A673 (cell line): ENCODE data around the gene EXT2. TPM values are rescaled to one million over a fixed set of nuclear protein-coding genes. Genes with fewer than 3 reads are reported as not detected.

ENCODE experiments used
- BruUV-seq: library from RNA; stranded (reverse); fragments of 400-500 nt; replicated peaks from 2 replicates; lab custom pipeline; 2021; lab: Mats Ljungman, UMichigan
- CTCF ChIA-PET: fragments of 300-600 bp; sonication (Branson Sonifier 250); formaldehyde crosslinking; loops from one replicate; lab custom pipeline; 2022; ENCODE audit warnings: antibody characterized with exemption; lab: Charles Lee
- POLR2A ChIA-PET: fragments of 300-600 bp; sonication (Branson Sonifier 250); formaldehyde crosslinking; loops from one replicate; lab custom pipeline; 2022; ENCODE audit warnings: antibody characterized with exemption; ENCODE audit not compliant: low non-redundant PET; lab: Charles Lee
- DNase-seq: peaks from one replicate; pipeline ENCODE4 v3.0.0-alpha.2; 2015; ENCODE audit warnings: low spot score
- H3K27ac ChIP-seq: fragments of 200-600 bp; sonication (generic); 2 replicates; pipeline ENCODE4 v1.5.1; 2016; ENCODE audit warnings: mixed run types, low read depth, mild to moderate bottlenecking, mixed read lengths, antibody characterized with exemption, low read length; ENCODE audit not compliant: poor library complexity, severe bottlenecking
- H3K27me3 ChIP-seq: fragments of 200-600 bp; sonication (generic); replicated peaks from 2 replicates; pipeline ENCODE4 v1.6.1; 2017; ENCODE audit warnings: mixed run types, low read depth, mild to moderate bottlenecking, mixed read lengths, antibody characterized with exemption, low read length; ENCODE audit not compliant: insufficient read depth, poor library complexity
- H3K36me3 ChIP-seq: fragments of 200-600 bp; sonication (generic); 2 replicates; pipeline ENCODE4 v1.6.1; 2016; ENCODE audit warnings: mixed run types, mild to moderate bottlenecking, mixed read lengths, antibody characterized with exemption, low read length; ENCODE audit not compliant: insufficient read depth, poor library complexity, severe bottlenecking
- H3K4me1 ChIP-seq: fragments of 200-600 bp; sonication (generic); 2 replicates; pipeline ENCODE4 v1.6.1; 2017; ENCODE audit warnings: mixed run types, mild to moderate bottlenecking, mixed read lengths, antibody characterized with exemption, low read length; ENCODE audit not compliant: insufficient read depth, poor library complexity, severe bottlenecking
- H3K4me3 ChIP-seq: fragments of 200-600 bp; sonication (generic); 2 replicates; pipeline ENCODE4 v1.5.1; 2016; ENCODE audit warnings: low read depth, mixed run types, mild to moderate bottlenecking, mixed read lengths, low read length; ENCODE audit not compliant: poor library complexity, severe bottlenecking
- H3K9me3 ChIP-seq: fragments of 200-600 bp; sonication (generic); 2 replicates; pipeline ENCODE4 v1.6.1; 2016; ENCODE audit warnings: mixed run types, low read depth, mild to moderate bottlenecking, mixed read lengths, antibody characterized with exemption, low read length; ENCODE audit not compliant: poor library complexity, severe bottlenecking
- CTCF ChIP-seq: fragments of 300-800, 200-600 bp; sonication (generic); conservative IDR thresholded peaks from 2 replicates; pipeline ENCODE4 v1.5.1; 2017; ENCODE audit warnings: low read depth, mild to moderate bottlenecking, antibody characterized with exemption, low read length, moderate library complexity, mixed read lengths
- EZH2 ChIP-seq: fragments of 200-600 bp; sonication (generic); IDR thresholded peaks from 2 replicates; pipeline ENCODE4 v1.6.1; 2017; ENCODE audit warnings: borderline replicate concordance, low read depth, mild to moderate bottlenecking, mixed read lengths, antibody characterized with exemption, low read length; ENCODE audit not compliant: poor library complexity, severe bottlenecking
- intact Hi-C: fragments of 100-400 bp; cut with micrococcal nuclease; formaldehyde crosslinking; loops from one replicate; pipeline ENCODE4 v1.10.0; 2022; ENCODE audit not compliant: unreplicated experiment
- total RNA-seq: library from RNA; stranded (reverse); gene quantifications from 2 replicates; pipeline ENCODE4 v1.2.3, GENCODE V29; 2021

Gene EXT2
- total RNA-seq, 1 experiment from 2014 or later: 123 TPM

GRCh38 chr11:44219830-44220796, 124.6 kb downstream of the EXT2 start:
- Histone ChIP-seq H3K4me1 (peaks cover 7% of the 10 kb centered on the region), H3K36me3 (no peaks in the 10 kb centered on the region), H3K9me3 (no peaks in the 10 kb centered on the region), H3K4me3 (no peak overlapping the region), H3K27ac (no peak overlapping the region), H3K27me3 (no peaks in the 10 kb centered on the region)
- no peak for DNase-seq
- TF ChIP-seq CTCF (no peak), EZH2 (no peak)
- intact Hi-C loops: no loop called here
- BruUV-seq: no TSS peak
- CTCF ChIA-PET: no interaction called here
- POLR2A ChIA-PET: no interaction called here

- intact Hi-C loops: no loop called here
- no peak overlapping the region for H3K4me3 ChIP-seq
- BruUV-seq: no TSS peak
- peaks cover 7% of the 10 kb centered on the region for H3K4me1 ChIP-seq
- ChIA-PET POLR2A (interaction anchor here (0.6 kb wide), 1 partner anchor 333 kb away, joined by 14 read pairs; no protein-coding TSS in a partner anchor), CTCF (no interaction called here)
- no peak for DNase-seq
- H3K27me3 ChIP-seq: no peaks in the 10 kb centered on the region
- H3K27ac ChIP-seq: no peak overlapping the region
- H3K9me3 ChIP-seq: no peaks in the 10 kb centered on the region
- TF ChIP-seq EZH2: no peak
- TF ChIP-seq CTCF: no peak
- no peaks in the 10 kb centered on the region for H3K36me3 ChIP-seq
Observed at GRCh38 chr11:44221456-44221855, 126.0 kb downstream of the EXT2 start.

- DNase-seq: no peak
- TF ChIP-seq EZH2: no peak
- no peak for TF ChIP-seq CTCF
- Histone ChIP-seq H3K4me3 (no peak overlapping the region), H3K27me3 (no peaks in the 10 kb centered on the region), H3K4me1 (peaks cover 7% of the 10 kb centered on the region), H3K9me3 (no peaks in the 10 kb centered on the region), H3K36me3 (no peaks in the 10 kb centered on the region), H3K27ac (no peak overlapping the region)
- intact Hi-C loops: no loop called here
- no TSS peak for BruUV-seq
- CTCF ChIA-PET: no interaction called here
- POLR2A ChIA-PET: no interaction called here
Observed at GRCh38 chr11:44221992-44222391, 126.5 kb downstream of the EXT2 start.
